ENCODE measurements around the gene PDZD2. TPM values are rescaled to one million over a fixed set of nuclear protein-coding genes. Genes with fewer than 3 reads are reported as not detected.
A peak's percentile ranks its signal among the peaks of the same experiment; 100 is the strongest.
"Not testable (repeated sequence)": the region's sequence is repeated elsewhere in the genome, so short reads cannot be mapped to it uniquely, and the experiment has no call there.

Gene PDZD2
- polyA plus RNA-seq (2013, experiment 1 of 4): 2.3 TPM
- polyA plus RNA-seq (2013, experiment 2 of 4): 2.0 TPM
- 1.4 TPM for polyA plus RNA-seq (2013, experiment 3 of 4)
- 1.4 TPM for polyA plus RNA-seq (2013, experiment 4 of 4)

GRCh38 chr5:31638748-31639418, at the start of gene PDZD2:
TSS of gene PDZD2 (plus strand) at chr5:31639131.
- Histone ChIP-seq H3K27me3 (ENCODE audit: control insufficient read depth, insufficient read depth, low read length, poor library complexity, severe bottlenecking) (peaks cover 65% of the 10 kb centered on the region), H3K4me1 (ENCODE audit: control insufficient read depth, insufficient read depth, low read length) (peaks cover 10% of the 10 kb centered on the region), H3K27ac (ENCODE audit: insufficient read depth, low read depth, low read length, poor library complexity, severe bottlenecking) (no peak within 1 kb of the TSS), H3K9me3 (ENCODE audit: control insufficient read depth, low read length) (no peaks in the 10 kb centered on the region), H3K36me3 (ENCODE audit: control insufficient read depth, insufficient read depth, low read length) (no peaks in the 10 kb centered on the region), H3K4me3 (ENCODE audit: insufficient read depth, low read depth, low read length) (peak within 1 kb of the TSS; percentile 73)
- 0% methylated on average over 70 of the region's 70 CpGs for WGBS, 2 experiments

DNA sequence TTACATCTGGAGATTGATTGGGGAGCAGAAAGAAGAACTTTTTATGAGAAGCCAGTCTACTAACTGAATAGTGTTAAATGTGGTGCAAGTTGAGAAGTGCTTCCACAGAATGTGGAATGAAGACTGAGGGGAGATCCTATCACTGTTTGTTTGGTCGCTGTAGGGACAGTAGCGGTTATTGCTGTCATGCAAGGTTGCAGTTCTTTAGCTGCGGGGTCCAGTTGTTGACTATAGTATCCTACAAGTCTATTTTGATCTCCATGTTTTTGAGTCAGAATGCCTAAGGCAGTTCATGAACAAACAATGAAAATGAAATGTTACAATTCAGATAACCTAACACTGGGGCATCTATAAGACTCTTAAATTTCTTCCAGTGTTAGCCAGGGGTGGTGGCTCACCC, 45.3 kb upstream of the PDZD2 start:
- Histone ChIP-seq H3K4me3 (ENCODE audit: insufficient read depth, low read depth, low read length) (no peak overlapping the region), H3K27me3 (ENCODE audit: control insufficient read depth, insufficient read depth, low read length, poor library complexity, severe bottlenecking) (no peaks in the 10 kb centered on the region), H3K9me3 (ENCODE audit: control insufficient read depth, low read length) (no peaks in the 10 kb centered on the region), H3K4me1 (ENCODE audit: control insufficient read depth, insufficient read depth, low read length) (no peaks in the 10 kb centered on the region), H3K27ac (ENCODE audit: insufficient read depth, low read depth, low read length, poor library complexity, severe bottlenecking) (no peak overlapping the region), H3K36me3 (ENCODE audit: control insufficient read depth, insufficient read depth, low read length) (no peaks in the 10 kb centered on the region)
- WGBS, 2 experiments: 96% methylated on average over 3 of the region's 3 CpGs

DNA sequence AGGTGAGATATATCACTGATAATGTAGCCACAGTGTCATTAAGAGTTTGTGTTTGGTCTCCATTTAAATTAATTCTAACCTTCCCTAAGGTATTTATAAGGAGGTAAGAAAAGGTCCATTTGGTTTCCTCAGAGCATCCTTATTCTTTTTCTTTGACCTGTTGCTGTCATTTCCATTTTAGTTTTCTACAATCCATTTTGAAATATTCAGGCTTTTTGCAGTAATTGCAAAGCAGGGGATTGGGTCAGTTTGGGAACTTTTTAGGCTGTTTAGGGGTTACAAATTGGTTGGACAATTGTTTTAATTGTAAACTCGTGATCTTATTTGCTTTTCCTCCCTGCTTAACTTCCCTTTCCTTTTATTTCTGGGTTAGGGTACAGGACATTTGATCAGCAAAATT, 42.6 kb upstream of the PDZD2 start:
- H3K36me3 ChIP-seq (ENCODE audit: control insufficient read depth, insufficient read depth, low read length): no peaks in the 10 kb centered on the region
- 78 to 90% methylated on average over 1 of the region's 1 CpG for whole genome bisulfite sequencing, 2 experiments
- H3K4me3 ChIP-seq (ENCODE audit: insufficient read depth, low read depth, low read length): no peak overlapping the region
- H3K27ac ChIP-seq (ENCODE audit: insufficient read depth, low read depth, low read length, poor library complexity, severe bottlenecking): no peak overlapping the region
- no peaks in the 10 kb centered on the region for H3K9me3 ChIP-seq (ENCODE audit: control insufficient read depth, low read length)
- H3K4me1 ChIP-seq (ENCODE audit: control insufficient read depth, insufficient read depth, low read length): no peaks in the 10 kb centered on the region
- H3K27me3 ChIP-seq (ENCODE audit: control insufficient read depth, insufficient read depth, low read length, poor library complexity, severe bottlenecking): no peaks in the 10 kb centered on the region

DNA sequence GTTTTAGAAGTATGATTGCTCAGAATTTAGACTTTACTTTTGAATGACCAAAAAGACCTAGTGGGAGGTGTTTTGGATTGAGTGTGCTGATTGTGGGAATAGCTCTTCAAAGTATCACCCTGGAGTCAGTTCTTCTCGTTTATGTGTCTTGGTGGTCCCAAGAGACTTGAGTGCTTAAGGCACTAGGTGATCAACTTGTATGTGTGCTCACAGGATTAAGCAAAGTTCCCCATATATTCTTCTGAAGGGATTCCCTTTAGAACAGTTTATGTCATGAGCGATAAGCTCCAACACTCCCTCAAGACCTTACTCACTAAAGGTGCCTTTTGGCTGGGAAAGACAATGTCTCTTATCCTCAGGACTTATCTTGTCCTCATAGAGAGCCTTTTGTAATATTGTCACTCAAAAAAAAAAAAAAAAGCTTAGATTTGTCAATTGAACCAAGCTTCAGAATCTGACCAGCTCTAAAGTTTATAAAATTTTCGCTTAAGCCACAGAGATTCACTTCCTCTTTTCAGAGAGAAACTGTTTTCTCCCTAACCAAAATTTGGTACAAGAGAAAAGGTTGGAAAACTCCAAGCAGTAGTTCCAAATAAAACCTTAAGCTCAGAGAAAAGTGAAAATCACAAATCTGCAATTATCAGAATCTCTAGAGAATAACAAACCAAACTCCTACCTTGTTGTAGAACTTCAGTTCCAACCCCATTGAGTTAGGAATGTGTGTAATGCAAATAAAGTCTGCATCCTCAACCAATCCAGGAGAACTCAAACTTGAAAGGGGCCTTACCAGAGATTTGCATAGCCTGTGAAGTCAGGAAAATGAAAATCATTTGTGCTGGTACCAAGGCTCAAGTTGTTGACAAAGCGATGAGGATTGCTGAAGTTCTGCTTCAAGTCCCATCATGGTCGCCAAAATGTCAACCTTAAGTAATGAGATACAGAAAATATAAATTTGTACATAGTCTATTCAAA, 40.0 kb upstream of the PDZD2 start:
- Histone ChIP-seq H3K9me3 (ENCODE audit: control insufficient read depth, low read length) (no peaks in the 10 kb centered on the region), H3K4me1 (ENCODE audit: control insufficient read depth, insufficient read depth, low read length) (no peaks in the 10 kb centered on the region), H3K27ac (ENCODE audit: insufficient read depth, low read depth, low read length, poor library complexity, severe bottlenecking) (no peak overlapping the region), H3K27me3 (ENCODE audit: control insufficient read depth, insufficient read depth, low read length, poor library complexity, severe bottlenecking) (no peaks in the 10 kb centered on the region), H3K36me3 (ENCODE audit: control insufficient read depth, insufficient read depth, low read length) (no peaks in the 10 kb centered on the region), H3K4me3 (ENCODE audit: insufficient read depth, low read depth, low read length) (no peak overlapping the region)
- 89 to 95% methylated on average over 5 of the region's 5 CpGs for WGBS, 2 experiments

GRCh38 chr5:31602305-31602704, 36.6 kb upstream of the PDZD2 start:
- WGBS, 2 experiments: 90 to 94% methylated on average over 4 of the region's 4 CpGs

GRCh38 chr5:31604240-31604639, 34.7 kb upstream of the PDZD2 start:
- Histone ChIP-seq H3K36me3 (ENCODE audit: control insufficient read depth, insufficient read depth, low read length) (no peaks in the 10 kb centered on the region), H3K4me1 (ENCODE audit: control insufficient read depth, insufficient read depth, low read length) (no peaks in the 10 kb centered on the region), H3K4me3 (ENCODE audit: insufficient read depth, low read depth, low read length) (no peak overlapping the region), H3K27me3 (ENCODE audit: control insufficient read depth, insufficient read depth, low read length, poor library complexity, severe bottlenecking) (no peaks in the 10 kb centered on the region), H3K27ac (ENCODE audit: insufficient read depth, low read depth, low read length, poor library complexity, severe bottlenecking) (no peak overlapping the region), H3K9me3 (ENCODE audit: control insufficient read depth, low read length) (no peaks in the 10 kb centered on the region)
- 93 to 96% methylated on average over 2 of the region's 2 CpGs for WGBS, 2 experiments

More at GRCh38 chr5:31602305-31602704, 36.6 kb upstream of the PDZD2 start:
- not testable (repeated sequence) for H3K9me3 ChIP-seq (ENCODE audit: control insufficient read depth, low read length); H3K27ac ChIP-seq (ENCODE audit: insufficient read depth, low read depth, low read length, poor library complexity, severe bottlenecking); H3K27me3 ChIP-seq (ENCODE audit: control insufficient read depth, insufficient read depth, low read length, poor library complexity, severe bottlenecking); H3K4me3 ChIP-seq (ENCODE audit: insufficient read depth, low read depth, low read length); H3K4me1 ChIP-seq (ENCODE audit: control insufficient read depth, insufficient read depth, low read length); H3K36me3 ChIP-seq (ENCODE audit: control insufficient read depth, insufficient read depth, low read length)

DNA sequence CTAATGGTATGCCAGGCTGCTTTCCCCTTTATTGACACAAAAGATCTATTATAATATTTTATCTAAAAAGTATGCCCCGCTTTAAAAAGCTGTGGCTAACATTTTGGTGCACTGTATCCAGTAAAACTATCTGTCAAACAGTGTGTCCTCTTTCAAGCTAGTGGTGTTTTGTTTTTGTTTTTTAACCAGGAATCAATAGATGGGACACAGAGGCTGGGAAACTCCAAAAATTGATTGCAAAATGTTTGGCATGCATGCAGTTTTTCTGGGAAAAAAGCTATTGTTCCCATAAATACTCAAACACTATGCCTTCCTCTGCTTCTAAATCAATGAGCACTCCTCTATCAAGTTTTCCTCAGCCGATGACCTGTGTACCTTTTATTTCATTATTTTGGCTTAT, 34.3 kb upstream of the PDZD2 start:
- Histone ChIP-seq H3K9me3 (ENCODE audit: control insufficient read depth, low read length) (no peaks in the 10 kb centered on the region), H3K4me3 (ENCODE audit: insufficient read depth, low read depth, low read length) (no peak overlapping the region), H3K4me1 (ENCODE audit: control insufficient read depth, insufficient read depth, low read length) (no peaks in the 10 kb centered on the region), H3K27ac (ENCODE audit: insufficient read depth, low read depth, low read length, poor library complexity, severe bottlenecking) (no peak overlapping the region), H3K36me3 (ENCODE audit: control insufficient read depth, insufficient read depth, low read length) (no peaks in the 10 kb centered on the region), H3K27me3 (ENCODE audit: control insufficient read depth, insufficient read depth, low read length, poor library complexity, severe bottlenecking) (no peaks in the 10 kb centered on the region)
- 93 to 100% methylated on average over 2 of the region's 2 CpGs for WGBS, 2 experiments

DNA sequence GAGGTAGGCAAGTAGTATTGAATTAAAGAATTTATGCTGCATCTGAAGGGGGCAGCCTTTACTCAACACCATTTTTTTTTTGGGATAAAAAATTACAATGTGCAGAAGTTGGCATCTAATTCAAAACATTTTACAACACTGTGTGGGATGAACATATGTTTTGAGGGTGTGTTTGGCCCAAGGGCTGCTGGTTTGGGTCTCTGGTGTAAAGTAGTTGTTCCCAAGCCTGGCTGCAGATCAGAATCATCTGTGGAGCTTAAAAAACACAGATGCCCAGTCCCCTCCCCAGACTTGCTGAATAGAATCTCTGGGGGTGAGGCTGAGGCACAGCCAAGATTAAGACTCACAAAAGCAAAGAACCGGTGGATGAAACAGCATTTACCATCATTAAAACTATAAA, 33.0 kb upstream of the PDZD2 start:
- WGBS, 2 experiments: 90 to 91% methylated on average over 1 of the region's 1 CpG
- H3K27ac ChIP-seq (ENCODE audit: insufficient read depth, low read depth, low read length, poor library complexity, severe bottlenecking): no peak overlapping the region
- H3K36me3 ChIP-seq (ENCODE audit: control insufficient read depth, insufficient read depth, low read length): no peaks in the 10 kb centered on the region
- H3K4me3 ChIP-seq (ENCODE audit: insufficient read depth, low read depth, low read length): no peak overlapping the region
- no peaks in the 10 kb centered on the region for H3K4me1 ChIP-seq (ENCODE audit: control insufficient read depth, insufficient read depth, low read length)
- no peaks in the 10 kb centered on the region for H3K27me3 ChIP-seq (ENCODE audit: control insufficient read depth, insufficient read depth, low read length, poor library complexity, severe bottlenecking)
- no peaks in the 10 kb centered on the region for H3K9me3 ChIP-seq (ENCODE audit: control insufficient read depth, low read length)

DNA sequence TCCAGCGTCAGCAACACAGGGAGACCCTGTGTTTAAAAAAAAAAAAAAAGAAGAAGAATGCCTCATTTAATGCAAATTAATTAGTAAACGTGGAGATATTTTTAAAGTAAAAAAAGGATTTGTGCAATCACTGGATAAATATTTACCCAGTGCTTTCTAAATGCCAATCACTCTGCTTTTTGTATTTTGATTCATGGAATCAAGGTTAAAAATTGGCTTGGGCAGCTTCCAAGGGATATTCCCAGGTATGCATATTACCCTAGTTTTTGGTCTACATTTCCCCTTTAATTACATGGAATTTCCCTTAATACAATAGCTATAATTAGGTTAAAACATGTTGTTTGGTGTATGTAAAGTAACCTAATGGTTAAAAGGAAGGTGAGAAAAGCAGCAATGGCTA, 31.4 kb upstream of the PDZD2 start:
- WGBS, 2 experiments: 83 to 94% methylated on average over 2 of the region's 2 CpGs

DNA sequence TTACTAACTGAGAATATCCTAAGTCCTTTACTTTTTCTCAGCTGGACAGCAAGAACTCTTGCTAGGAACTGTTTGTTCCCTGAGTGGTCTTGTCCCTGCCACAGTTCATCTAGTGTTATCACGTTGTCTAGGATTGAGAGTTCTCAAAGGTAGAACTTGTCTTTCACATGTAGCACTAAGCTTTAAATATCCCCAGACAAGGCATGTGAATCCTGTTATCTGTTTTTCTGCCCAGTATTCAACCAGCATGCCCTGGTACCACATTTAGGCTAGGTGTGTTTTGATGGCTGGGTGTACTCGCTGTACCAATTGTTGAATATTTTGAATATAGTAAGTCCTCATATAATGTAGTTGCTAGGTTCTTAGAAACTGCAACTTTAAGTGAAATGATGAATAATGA, 27.9 kb upstream of the PDZD2 start:
- WGBS, 2 experiments: 93 to 98% methylated on average over 2 of the region's 2 CpGs
- Histone ChIP-seq H3K27me3 (ENCODE audit: control insufficient read depth, insufficient read depth, low read length, poor library complexity, severe bottlenecking) (no peaks in the 10 kb centered on the region), H3K4me1 (ENCODE audit: control insufficient read depth, insufficient read depth, low read length) (no peaks in the 10 kb centered on the region), H3K36me3 (ENCODE audit: control insufficient read depth, insufficient read depth, low read length) (no peaks in the 10 kb centered on the region), H3K9me3 (ENCODE audit: control insufficient read depth, low read length) (no peaks in the 10 kb centered on the region), H3K4me3 (ENCODE audit: insufficient read depth, low read depth, low read length) (no peak overlapping the region), H3K27ac (ENCODE audit: insufficient read depth, low read depth, low read length, poor library complexity, severe bottlenecking) (no peak overlapping the region)

More for the DNA sequence above, 31.4 kb upstream of the PDZD2 start:
- H3K36me3 ChIP-seq (ENCODE audit: control insufficient read depth, insufficient read depth, low read length): no peaks in the 10 kb centered on the region
- no peaks in the 10 kb centered on the region for H3K9me3 ChIP-seq (ENCODE audit: control insufficient read depth, low read length)
- H3K4me1 ChIP-seq (ENCODE audit: control insufficient read depth, insufficient read depth, low read length): no peaks in the 10 kb centered on the region
- no peak overlapping the region for H3K4me3 ChIP-seq (ENCODE audit: insufficient read depth, low read depth, low read length)
- H3K27ac ChIP-seq (ENCODE audit: insufficient read depth, low read depth, low read length, poor library complexity, severe bottlenecking): no peak overlapping the region
- no peaks in the 10 kb centered on the region for H3K27me3 ChIP-seq (ENCODE audit: control insufficient read depth, insufficient read depth, low read length, poor library complexity, severe bottlenecking)
